Hypothalamus (tissue), 51 donors: ENCODE results near the gene NEDD9.

Experiments
- DNase-seq, 51 donors: peaks; one replicate each; lab custom pipeline; 2025; lab: John Stamatoyannopoulos, UW

NEDD9 gene

DNA sequence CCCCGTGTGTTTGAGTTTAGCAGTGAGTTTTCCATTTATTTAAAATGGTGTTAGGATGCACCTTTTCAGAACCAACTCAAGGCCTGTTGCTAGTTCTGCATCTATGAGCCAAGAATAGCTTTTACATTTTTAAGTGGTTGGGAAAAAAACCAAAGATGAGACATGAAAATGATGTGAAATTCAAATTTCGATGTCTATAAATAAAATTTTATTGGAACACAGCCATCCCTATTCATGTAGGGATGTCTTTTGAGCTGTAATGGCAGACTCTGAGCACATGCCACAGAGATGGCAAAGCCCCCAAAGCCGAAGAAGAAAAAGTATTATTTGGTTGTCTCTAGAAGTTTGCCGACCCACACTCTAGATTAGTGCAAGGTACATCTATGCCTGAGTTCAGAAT is 5.0 kb upstream of the NEDD9 start:
- DNase-seq = no peak

DNA sequence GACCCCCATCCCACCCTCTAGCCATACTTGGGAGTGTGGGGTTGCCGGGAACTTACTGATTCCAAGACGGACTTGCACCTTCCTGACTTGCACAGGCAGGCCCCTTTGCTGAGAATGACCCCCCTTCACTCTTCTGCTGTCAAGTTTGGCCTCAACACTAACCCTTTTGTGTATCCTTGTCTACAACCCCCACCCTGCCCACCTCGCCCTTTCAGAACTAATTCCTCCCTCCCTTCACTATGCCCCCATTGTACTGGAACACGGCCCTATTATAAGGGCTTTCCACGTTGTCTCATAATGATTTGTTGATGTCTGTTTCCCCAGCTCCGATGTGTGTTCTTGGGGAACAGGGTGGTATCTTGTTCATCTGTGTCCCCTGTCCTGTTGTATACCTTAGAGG is 4.4 kb upstream of the NEDD9 start:
- DNase-seq = no peak

DNA sequence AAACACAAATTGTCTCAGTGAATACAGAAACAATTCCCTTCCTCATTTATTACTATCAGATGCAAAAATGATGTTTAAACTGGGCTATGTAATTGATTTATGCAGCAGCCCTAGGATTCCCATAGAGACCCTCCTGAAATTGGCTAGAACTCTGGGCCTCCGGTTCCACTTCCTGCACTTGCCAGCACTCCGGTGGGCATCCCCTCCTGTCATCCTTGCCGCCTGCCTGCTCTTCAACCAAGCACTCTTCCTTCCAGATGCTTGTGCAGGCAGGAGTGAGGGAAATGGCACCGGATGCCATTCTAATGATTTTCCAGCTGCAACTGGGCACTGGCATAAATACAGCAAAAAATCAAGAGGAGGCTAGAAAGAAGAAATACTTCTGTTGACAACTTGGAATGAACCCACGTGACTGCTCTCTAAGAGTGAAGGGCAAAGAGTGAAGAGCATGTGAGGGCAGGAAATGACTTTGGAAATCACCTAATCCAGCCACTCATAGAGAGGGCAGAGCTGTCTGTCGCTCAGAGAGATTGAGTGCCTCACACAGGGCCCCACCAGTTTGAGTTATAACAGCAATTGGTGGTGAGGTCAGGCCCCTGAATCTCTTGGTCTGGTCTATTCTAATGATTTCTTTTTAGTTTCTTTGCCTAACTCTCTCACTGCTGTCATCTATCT is 3.7 kb upstream of the NEDD9 start:
- DNase-seq = no peak

DNA sequence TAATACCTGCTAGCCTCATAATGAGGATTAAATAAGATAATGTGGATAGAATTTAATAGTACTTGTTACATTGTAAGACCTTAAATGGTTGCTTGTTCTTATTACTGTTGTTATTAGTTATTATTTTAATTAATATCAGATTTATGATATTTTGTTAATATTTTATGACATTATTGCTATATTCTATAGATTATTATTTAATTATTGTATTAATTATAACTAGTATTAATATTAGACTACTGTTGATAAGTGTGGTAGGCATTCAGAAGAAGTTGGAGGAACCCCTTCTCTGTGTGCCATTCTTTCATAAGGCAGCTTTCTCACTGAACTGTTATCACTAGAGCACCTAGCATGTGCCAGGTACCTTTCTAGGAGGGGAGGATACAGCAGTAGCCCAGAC is 2.6 kb upstream of the NEDD9 start:
- no peak for DNase-seq

DNA sequence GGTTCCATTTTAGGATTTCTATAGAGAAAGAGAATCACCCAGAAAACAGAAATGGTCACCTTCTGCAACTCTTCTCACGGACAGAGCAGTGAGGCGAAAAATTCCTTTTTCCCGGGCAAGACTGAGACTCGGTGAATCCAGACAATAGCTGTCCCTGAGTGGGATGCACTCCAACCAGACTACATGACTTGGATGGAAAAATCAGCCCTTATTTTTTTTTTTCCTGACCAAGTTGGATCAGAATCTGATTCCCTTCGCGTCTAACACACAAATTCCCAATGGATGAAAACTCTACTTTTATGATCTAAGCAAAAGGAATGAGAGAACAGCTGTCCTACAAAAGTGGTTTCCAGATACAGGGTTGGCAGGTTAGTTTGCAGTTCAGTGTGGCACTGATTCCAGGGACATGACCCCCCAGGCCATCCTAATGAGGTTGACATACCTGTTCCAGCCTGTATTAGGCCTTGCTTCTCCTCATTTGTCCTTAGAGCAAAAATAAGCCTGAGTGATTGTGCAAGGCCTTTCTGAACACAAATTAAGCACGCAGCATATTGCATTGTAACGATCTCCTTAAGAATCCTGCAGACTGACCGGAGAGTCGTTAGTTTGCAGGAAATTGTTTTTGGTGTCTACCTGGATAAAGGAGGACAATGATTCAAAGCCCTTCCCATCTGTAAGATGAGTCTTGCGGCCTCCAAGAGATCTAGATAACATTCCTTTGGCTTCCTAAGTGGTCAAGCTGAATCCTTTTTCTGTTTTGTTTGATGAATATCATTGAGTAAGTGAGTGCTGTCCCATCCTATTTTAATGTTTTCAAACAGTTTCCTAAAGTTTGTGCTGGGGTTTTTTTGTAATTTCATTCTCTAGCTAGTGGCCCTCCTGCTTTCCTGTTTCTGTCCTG is 1.5 kb upstream of the NEDD9 start:
- DNase-seq = no peak

DNA sequence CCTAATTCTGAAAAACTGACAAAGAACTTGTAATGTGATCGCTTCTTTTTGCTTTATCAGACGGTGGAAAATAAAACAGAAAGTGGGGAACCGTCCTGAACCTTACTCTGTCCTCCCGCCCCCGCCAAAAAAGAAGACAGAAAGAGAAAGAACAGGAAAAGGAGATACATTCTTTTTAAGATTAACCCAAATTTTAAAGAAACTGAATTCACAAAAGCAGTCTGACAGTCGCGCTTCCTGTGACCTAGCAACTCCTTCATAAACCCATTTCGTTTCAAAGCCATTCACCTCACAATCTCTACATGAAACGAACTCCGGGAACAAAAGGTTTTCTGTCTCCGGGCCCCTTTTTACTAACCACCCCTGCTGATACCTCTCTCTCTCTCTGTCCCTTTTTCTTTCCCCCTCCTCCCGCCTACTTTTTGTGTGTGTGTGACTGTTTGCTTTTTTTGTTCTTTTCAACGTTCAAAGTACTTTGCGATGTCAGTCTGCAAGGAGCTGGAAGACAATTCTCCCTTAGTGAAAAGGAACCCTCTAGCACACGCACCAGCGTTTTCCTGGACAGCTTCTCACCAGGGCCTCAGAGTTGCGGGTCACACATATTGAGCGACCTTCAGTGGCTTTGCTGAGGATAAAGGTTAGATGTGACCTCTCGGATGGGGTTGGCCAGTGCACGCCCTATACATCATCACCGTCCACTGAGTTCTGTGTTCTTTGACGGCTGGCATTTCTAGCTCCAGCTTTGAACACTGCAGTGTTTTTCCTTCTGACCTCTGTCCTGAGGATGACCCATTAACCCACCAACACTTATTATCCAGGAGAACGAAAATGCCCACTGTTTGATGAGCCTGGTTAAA is 530 bp upstream of the NEDD9 start:
- DNase-seq = peak in 5 of 51 donors; percentile 38 to 67 (median 56)

DNA sequence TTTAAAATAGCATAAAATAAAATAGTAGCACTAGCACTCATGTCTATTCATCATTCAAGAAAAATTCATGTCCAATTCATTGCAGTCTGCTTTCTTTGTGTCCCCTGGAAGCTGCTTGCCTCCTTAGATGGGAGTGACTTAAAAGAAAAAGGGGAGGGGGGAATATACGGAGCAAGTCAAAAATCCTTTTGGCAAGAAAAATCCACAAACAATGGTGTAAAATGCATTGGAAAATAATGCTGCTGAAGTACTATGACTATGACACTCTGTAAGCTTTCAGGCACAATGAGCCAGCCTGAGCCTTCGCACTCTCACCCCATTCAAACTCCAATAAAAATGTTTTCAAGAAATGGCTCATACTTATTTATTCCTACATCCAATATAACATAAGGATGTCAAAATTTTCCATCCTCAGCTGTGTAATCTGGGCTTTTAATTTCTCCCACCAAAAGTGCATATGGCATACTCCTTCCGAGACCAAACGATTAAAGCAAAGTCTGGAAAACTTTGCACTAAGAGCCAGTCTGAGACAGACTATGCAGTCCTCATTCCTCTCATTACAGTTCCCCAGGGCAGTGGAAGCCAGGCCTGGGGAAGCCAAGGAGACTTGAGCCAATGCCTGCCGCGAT is 790 bp downstream of the NEDD9 start:
- peak in 1 of 51 donors; percentile 48 for DNase-seq

DNA sequence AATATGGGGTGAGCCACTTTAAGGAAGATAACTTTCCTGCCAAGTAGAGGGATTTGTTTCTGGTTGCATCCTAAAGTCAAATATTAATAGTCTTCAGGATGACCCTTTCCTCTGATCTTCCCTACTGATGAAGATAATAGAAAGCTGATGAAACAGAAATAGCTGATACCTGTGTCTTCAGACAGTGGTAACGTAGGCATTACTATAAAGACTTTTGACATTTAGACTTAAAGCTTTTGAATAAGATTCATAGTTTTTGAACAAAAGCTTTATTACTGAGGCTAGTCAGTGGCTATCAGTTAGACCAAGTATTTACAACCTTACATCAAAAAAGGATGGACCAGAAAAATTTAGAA is 1.4 kb downstream of the NEDD9 start:
- DNase-seq = no peak

DNA sequence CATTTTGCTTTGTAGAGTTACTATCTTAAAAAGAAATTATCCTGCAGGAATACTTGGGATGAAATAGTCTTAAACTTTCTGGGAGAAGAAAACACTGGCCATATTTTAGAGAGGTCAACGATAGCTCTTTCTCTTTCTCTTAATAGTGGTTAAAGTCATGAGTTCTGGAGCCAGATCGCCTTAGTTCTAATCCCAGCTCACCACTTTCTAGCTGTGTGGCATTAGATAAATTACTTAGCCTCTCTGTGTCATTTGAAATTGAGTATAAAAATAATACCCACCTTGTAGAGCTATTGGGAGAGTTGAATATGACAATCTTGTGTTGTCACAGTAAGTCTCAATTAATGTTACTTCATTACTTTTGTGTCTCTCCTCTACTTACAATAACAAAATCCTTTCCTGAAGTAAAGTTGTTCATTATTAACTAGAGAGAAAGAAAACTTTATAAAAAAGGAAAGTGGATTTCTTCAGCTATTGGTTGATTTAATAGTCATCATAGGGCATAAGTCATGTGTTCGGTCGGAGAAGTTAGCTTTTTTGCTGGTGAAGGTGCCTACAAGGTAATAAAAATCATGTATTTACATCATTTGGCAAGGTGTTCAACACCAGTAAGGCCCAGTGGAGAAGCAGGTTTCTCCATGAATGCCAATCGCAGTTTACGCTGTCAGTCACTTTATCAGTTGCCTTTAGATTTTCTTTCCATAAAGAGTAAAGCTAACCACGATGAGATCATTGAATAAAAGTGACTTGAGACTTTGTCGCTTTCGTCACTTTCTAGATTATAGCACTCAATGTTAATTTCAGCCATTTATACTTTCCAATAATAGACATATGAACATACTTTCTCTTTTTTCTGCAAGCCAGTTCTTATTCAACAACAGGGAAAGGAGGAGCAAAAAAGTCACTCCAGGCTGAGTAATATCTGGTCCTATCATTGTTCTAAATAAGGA is 2.0 kb downstream of the NEDD9 start:
- no peak for DNase-seq

DNA sequence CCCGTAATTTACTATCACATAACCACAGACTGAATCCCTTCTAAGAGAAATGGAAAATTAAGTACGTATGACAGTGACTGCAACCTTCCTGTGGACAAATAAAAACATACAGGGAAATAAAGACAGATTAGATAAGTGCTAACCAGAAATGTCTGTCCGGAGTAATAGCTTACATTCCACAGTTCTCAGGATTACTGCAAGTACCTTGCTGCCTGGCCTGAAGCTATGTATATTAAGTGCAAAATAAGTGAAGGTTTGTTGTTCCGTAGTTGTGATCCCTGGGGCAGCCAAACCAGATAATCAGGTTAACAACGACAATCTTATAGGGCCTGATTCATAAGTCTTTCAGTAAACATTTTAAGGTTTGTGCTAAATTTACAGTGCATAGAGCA is 2.8 kb downstream of the NEDD9 start:
- DNase-seq = no peak

DNA sequence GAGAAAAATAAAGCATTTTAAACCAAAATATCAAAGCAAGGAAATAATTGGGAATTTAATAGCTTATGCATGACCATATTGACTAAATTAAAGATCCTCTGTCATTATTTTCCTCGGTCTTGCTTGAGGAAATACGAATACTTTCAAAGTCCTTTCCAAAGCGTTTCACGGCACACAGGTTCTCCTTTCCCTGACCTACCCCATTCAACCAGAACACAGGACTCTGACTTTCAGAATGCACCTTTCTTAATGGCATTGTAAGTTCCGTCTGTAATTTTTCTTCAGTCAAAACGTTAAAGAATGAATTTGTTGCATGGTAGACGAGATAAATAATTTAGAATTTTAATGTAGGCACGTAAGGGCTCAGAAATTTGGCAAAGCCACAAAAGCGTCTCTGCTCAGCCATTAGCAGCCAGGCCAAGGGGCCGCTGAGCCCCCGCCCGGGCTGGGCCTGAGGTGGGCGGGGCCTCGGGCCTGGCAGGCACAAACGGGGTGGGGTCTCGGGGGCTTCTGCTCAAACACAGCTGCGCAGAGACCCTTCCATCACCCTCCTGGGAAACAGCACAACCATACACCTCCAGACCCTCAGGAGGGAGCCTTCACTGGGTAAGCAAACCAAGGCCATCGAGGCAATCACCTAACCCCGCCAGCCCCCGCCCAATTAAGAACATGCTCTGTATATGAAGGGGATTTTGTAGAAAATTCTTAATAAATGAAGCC is 3.4 kb downstream of the NEDD9 start:
- peak in 1 of 51 donors; percentile 24 for DNase-seq

DNA sequence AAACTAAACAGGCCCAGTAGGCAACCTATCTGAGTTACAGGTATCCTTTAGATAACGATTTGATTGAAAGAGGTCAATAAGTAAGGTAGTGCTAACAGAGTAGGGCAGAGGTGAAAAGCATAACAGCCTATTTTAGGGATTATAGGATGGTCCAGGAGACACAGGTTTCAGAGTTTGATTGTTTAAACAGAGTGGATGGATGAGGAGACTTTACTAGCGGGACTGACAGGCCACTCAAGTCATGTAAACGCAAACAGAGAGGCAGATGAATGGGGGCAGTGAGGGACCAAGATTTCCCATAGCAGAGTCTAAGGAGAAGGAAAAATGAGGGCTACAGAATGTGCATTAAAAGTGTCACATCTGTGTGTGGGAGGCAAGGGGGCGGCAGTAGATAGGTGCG is 4.8 kb downstream of the NEDD9 start:
- DNase-seq = no peak

DNA sequence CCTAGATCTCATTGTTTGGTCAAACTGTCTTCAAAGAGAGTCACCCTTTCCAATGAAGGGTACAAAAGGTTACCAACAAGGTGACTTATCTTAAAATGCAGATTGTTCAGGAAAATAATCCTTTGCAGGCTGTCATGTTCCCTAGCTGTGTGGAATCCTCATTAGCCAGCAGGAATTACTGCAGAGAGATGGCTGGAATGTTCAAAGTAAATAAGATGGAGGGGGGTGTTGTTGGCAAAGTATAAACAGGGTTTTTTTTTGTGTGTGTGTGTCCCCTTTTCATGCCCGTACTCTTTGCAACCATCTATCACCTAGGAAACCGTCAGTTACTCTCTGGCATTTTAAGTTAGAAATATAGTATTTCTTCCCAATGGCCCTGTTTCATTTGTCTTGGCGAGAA is 6.5 kb downstream of the NEDD9 start:
- DNase-seq = no peak

DNA sequence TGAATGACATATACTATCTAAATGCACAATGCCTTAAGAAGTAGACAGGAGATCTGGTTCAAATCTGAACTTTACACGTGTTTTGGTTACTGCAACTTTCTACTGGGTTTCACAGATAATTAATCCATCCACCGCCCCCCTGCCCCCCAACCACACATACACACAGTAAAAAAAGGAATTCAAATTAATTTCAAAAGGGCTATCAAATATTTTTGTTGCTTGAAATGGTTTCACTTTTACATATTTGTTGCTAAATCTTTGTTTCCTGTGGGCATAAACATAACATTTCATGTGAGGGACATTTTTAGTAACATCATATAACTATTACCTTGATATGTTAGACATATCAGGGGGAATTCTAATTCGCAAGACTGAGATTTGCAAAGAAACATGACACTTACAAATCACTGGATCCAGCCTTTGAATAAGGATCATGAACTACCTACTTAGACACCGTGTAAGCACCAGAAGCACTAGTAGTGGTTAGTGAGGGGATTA is 7.5 kb downstream of the NEDD9 start:
- DNase-seq = no peak

DNA sequence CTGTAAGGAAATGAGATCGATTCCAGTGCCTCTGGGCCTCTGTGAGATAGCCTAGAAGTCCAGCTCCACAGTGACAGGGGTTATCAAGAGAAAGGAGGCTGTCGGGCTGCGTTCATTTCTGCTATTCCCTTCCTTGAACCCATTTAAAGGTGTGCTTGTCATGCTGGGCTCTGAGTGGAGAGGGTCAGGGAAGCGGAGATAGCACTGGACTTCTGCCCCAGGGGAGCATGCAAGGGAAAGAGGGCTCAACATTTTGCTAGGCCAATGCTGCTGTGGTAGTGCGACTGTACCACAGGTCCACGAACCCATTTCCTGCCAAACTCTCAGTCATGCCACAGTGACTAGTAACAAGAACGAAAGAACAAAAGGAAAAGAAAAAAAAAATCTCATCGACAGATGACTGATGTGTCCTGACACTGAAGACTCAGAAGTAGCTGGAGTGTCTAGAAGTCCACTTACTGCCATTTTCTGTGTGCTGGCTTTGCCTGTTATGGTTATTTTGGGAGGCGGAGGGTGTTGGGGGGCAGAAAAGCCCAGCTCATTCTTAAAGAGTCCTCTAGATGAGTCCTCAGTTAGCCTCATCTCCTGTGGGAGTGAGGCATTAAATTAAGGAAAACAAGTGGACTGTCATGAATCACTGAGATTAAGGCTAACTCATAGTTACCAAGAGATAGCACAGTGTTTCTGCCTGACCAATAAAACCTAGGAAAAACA is 8.1 kb downstream of the NEDD9 start:
- no peak for DNase-seq

DNA sequence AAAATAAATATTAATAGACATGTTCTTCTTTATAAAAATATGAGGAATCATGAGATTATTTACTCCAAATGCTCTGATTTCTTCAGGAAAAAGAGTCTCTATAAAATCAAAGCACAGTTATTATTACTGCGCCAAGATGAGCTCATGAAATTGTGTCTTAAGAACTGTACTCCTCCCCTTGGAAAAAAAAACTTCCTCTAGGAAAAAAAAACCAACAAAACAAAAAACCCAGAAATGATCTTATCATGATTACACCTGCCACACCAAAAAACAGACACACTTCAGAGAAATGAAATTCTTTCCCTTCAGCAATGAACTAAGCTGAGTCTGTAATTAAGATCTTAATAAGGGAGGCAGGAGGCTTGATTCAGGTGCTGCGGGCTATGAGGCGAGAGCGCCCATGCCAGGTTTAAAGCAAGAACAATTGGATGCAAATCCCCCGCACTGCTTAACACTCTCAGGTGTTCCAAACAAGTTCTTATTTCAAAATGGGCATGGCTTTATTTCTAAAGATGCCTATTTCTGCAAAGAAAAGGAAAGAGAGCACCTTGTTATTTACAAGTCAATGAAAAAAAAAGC is 9.1 kb downstream of the NEDD9 start:
- DNase-seq = no peak

DNA sequence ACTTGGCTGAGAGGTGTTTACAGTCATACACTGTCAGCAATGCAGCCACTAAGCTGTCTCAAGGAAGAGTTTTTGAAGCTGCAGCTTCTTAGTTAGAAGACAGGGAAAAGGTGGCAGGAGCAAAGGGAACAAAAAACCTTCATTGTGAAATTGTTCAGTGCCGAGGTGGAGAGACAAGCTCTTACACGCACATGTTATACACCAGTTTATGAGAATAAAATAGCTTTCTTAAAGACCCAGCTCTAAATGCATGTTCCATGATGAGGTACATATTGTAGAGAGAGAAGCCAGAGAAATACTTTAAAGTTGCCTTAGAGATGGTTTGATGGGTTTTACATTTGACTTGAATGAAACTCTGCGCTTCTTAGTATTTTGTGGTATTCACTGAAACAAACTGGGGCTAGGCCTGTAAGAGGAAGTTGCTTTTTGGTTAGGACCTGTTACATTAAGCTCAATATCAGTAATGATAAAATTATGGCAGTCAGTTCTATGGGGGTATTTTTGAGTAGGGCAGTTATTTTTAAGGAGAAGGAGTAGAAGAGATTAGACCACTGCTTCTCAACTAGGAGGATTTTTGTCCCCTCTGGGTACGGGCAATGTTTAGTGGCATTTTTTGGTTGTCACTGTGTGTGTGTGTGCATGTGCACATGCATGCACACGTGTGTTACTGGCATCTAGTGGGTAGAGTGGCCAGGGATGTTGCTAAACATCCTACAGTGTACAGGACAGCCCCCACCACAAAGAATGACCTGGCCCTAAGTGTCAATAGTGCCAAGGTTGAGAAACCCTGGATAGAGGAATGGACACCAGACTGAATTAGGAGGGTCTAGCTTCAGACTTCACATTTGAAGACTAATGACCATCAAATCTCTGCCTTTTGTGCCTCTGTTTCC is 9.8 kb downstream of the NEDD9 start:
- no peak for DNase-seq
